Mononuclear cell (primary cell): ENCODE measurements around the gene SUCLG2. TPM values are rescaled to one million over a fixed set of nuclear protein-coding genes. Genes with fewer than 3 reads are reported as not detected.

ENCODE experiments used
- H3K27me3 ChIP-seq: 2 replicates; pipeline ENCODE4 v1.6.0; 2011; ENCODE audit warnings: low read length, control low read depth; ENCODE audit not compliant: insufficient read depth
- H3K4me1 ChIP-seq: 2 replicates; pipeline ENCODE4 v1.5.1; 2011; ENCODE audit warnings: mild to moderate bottlenecking, low read length, control low read depth; ENCODE audit not compliant: insufficient read depth
- H3K4me3 ChIP-seq: 2 replicates; pipeline ENCODE4 v1.5.1; 2011; ENCODE audit warnings: mild to moderate bottlenecking, low read length, moderate library complexity
- H3K9me3 ChIP-seq: 2 replicates; pipeline ENCODE4 v1.5.1; 2011; ENCODE audit warnings: low read depth, mild to moderate bottlenecking, control low read depth, low read length
- total RNA-seq: library from RNA; depleted of rRNA; stranded (reverse); fragments of >200 nt; gene quantifications from one replicate; pipeline ENCODE4 v1.2.3, GENCODE V29; 2012

Gene SUCLG2
- total RNA-seq, 1 donor = 63.8 TPM

- H3K27me3 ChIP-seq = no peaks in the 10 kb centered on the region
- H3K4me3 ChIP-seq = no peak overlapping the region
- H3K9me3 ChIP-seq = no peaks in the 10 kb centered on the region
These were observed 190.8 kb downstream of the SUCLG2 start for GRCh38 chr3:67463656-67464055.

GRCh38 chr3:67462187-67462586 is 192.2 kb downstream of the SUCLG2 start:
- no peaks in the 10 kb centered on the region for H3K9me3 ChIP-seq
- H3K27me3 ChIP-seq = no peaks in the 10 kb centered on the region
- no peak overlapping the region for H3K4me3 ChIP-seq
- H3K4me1 ChIP-seq = no peaks in the 10 kb centered on the region

More at GRCh38 chr3:67463656-67464055, 190.8 kb downstream of the SUCLG2 start:
- H3K4me1 ChIP-seq = no peaks in the 10 kb centered on the region

- H3K4me3 ChIP-seq = no peak overlapping the region
- no peaks in the 10 kb centered on the region for H3K9me3 ChIP-seq
- no peaks in the 10 kb centered on the region for H3K27me3 ChIP-seq
- no peaks in the 10 kb centered on the region for H3K4me1 ChIP-seq
These were observed 192.7 kb downstream of the SUCLG2 start for GRCh38 chr3:67461667-67462142.

- no peaks in the 10 kb centered on the region for H3K4me1 ChIP-seq
- no peak overlapping the region for H3K4me3 ChIP-seq
- no peaks in the 10 kb centered on the region for H3K9me3 ChIP-seq
- no peaks in the 10 kb centered on the region for H3K27me3 ChIP-seq
These were observed 193.4 kb downstream of the SUCLG2 start for GRCh38 chr3:67460841-67461510.

GRCh38 chr3:67459796-67460195 is 194.6 kb downstream of the SUCLG2 start:
- Histone ChIP-seq H3K27me3 (no peaks in the 10 kb centered on the region), H3K4me1 (no peaks in the 10 kb centered on the region), H3K9me3 (no peaks in the 10 kb centered on the region), H3K4me3 (no peak overlapping the region)

- Histone ChIP-seq H3K27me3 (no peaks in the 10 kb centered on the region), H3K9me3 (no peaks in the 10 kb centered on the region), H3K4me1 (no peaks in the 10 kb centered on the region), H3K4me3 (no peak overlapping the region)
These were observed 195.4 kb downstream of the SUCLG2 start for GRCh38 chr3:67458896-67459530.

GRCh38 chr3:67458408-67458807 is 196.0 kb downstream of the SUCLG2 start:
- no peaks in the 10 kb centered on the region for H3K9me3 ChIP-seq
- no peaks in the 10 kb centered on the region for H3K27me3 ChIP-seq
- H3K4me1 ChIP-seq = no peaks in the 10 kb centered on the region
- no peak overlapping the region for H3K4me3 ChIP-seq

GRCh38 chr3:67453628-67454027 is 200.8 kb downstream of the SUCLG2 start:
- Histone ChIP-seq H3K9me3 (no peaks in the 10 kb centered on the region), H3K4me3 (no peak overlapping the region), H3K27me3 (no peaks in the 10 kb centered on the region), H3K4me1 (no peaks in the 10 kb centered on the region)

GRCh38 chr3:67450153-67450552 is 204.3 kb downstream of the SUCLG2 start:
- no peaks in the 10 kb centered on the region for H3K4me1 ChIP-seq
- H3K27me3 ChIP-seq = no peaks in the 10 kb centered on the region
- no peak overlapping the region for H3K4me3 ChIP-seq
- no peaks in the 10 kb centered on the region for H3K9me3 ChIP-seq

GRCh38 chr3:67447393-67447792 is 207.0 kb downstream of the SUCLG2 start:
- no peaks in the 10 kb centered on the region for H3K27me3 ChIP-seq
- H3K9me3 ChIP-seq = no peaks in the 10 kb centered on the region
- no peak overlapping the region for H3K4me3 ChIP-seq
- no peaks in the 10 kb centered on the region for H3K4me1 ChIP-seq

- H3K4me3 ChIP-seq = no peak overlapping the region
- no peaks in the 10 kb centered on the region for H3K4me1 ChIP-seq
- H3K27me3 ChIP-seq = no peaks in the 10 kb centered on the region
- no peaks in the 10 kb centered on the region for H3K9me3 ChIP-seq
These were observed 216.6 kb downstream of the SUCLG2 start for GRCh38 chr3:67437789-67438188.

GRCh38 chr3:67437090-67437489 is 217.3 kb downstream of the SUCLG2 start:
- Histone ChIP-seq H3K27me3 (no peaks in the 10 kb centered on the region), H3K4me3 (no peak overlapping the region), H3K9me3 (no peaks in the 10 kb centered on the region), H3K4me1 (no peaks in the 10 kb centered on the region)

GRCh38 chr3:67433109-67433508 is 221.3 kb downstream of the SUCLG2 start:
- no peaks in the 10 kb centered on the region for H3K27me3 ChIP-seq
- no peak overlapping the region for H3K4me3 ChIP-seq
- no peaks in the 10 kb centered on the region for H3K4me1 ChIP-seq
- no peaks in the 10 kb centered on the region for H3K9me3 ChIP-seq

GRCh38 chr3:67431887-67432286 is 222.5 kb downstream of the SUCLG2 start:
- Histone ChIP-seq H3K4me3 (no peak overlapping the region), H3K4me1 (no peaks in the 10 kb centered on the region), H3K9me3 (no peaks in the 10 kb centered on the region), H3K27me3 (no peaks in the 10 kb centered on the region)

GRCh38 chr3:67423722-67424121 is 230.7 kb downstream of the SUCLG2 start:
- H3K9me3 ChIP-seq = peaks cover 12% of the 10 kb centered on the region

GRCh38 chr3:67421912-67422311 is 232.5 kb downstream of the SUCLG2 start:
- no peaks in the 10 kb centered on the region for H3K27me3 ChIP-seq
- no peaks in the 10 kb centered on the region for H3K4me1 ChIP-seq

More at GRCh38 chr3:67423722-67424121, 230.7 kb downstream of the SUCLG2 start:
- no peaks in the 10 kb centered on the region for H3K4me1 ChIP-seq
- H3K4me3 ChIP-seq = no peak overlapping the region
- H3K27me3 ChIP-seq = no peaks in the 10 kb centered on the region

More at GRCh38 chr3:67421912-67422311, 232.5 kb downstream of the SUCLG2 start:
- Histone ChIP-seq H3K9me3 (peaks cover 12% of the 10 kb centered on the region), H3K4me3 (no peak overlapping the region)
